Measurements from ENCODE around the gene NELL2. TPM values are rescaled to one million over a fixed set of nuclear protein-coding genes. Genes with fewer than 3 reads are reported as not detected.

Gene NELL2
- total RNA-seq, 1 donor from 2014 or later: 10.2 TPM

GRCh38 chr12:44611538-44611937, 264.6 kb downstream of the NELL2 start:
- DNase-seq (ENCODE audit: low spot score): no peak
- Mint-ChIP-seq H3K9me3 (no peaks in the 10 kb centered on the region), H3K4me3 (ENCODE audit: low read depth) (no peak overlapping the region), H3K36me3 (ENCODE audit: low read depth) (no peaks in the 10 kb centered on the region), H3K4me1 (ENCODE audit: low read depth) (no peaks in the 10 kb centered on the region), H3K27ac (no peak overlapping the region), H3K27me3 (ENCODE audit: low read depth) (no peaks in the 10 kb centered on the region)
- intact Hi-C loops (cut with micrococcal nuclease): no loop called here

- no peaks in the 10 kb centered on the region for H3K4me1 Mint-ChIP-seq (ENCODE audit: low read depth)
- H3K9me3 Mint-ChIP-seq: no peaks in the 10 kb centered on the region
- H3K27me3 Mint-ChIP-seq (ENCODE audit: low read depth): no peaks in the 10 kb centered on the region
- no peak overlapping the region for H3K27ac Mint-ChIP-seq
- no peak overlapping the region for H3K4me3 Mint-ChIP-seq (ENCODE audit: low read depth)
- no peaks in the 10 kb centered on the region for H3K36me3 Mint-ChIP-seq (ENCODE audit: low read depth)
- intact Hi-C loops (cut with micrococcal nuclease): no loop called here
- no peak for DNase-seq (ENCODE audit: low spot score)
Observed at GRCh38 chr12:44603701-44604100, 272.4 kb downstream of the NELL2 start.

- Mint-ChIP-seq H3K27ac (no peak overlapping the region), H3K4me3 (ENCODE audit: low read depth) (no peak overlapping the region), H3K4me1 (ENCODE audit: low read depth) (peaks cover 3% of the 10 kb centered on the region), H3K9me3 (no peaks in the 10 kb centered on the region), H3K27me3 (ENCODE audit: low read depth) (no peaks in the 10 kb centered on the region), H3K36me3 (ENCODE audit: low read depth) (no peaks in the 10 kb centered on the region)
- DNase-seq (ENCODE audit: low spot score): no peak
- intact Hi-C loops (cut with micrococcal nuclease): no loop called here
Observed at GRCh38 chr12:44592626-44593025, 283.5 kb downstream of the NELL2 start.

- Mint-ChIP-seq H3K27me3 (ENCODE audit: low read depth) (no peaks in the 10 kb centered on the region), H3K9me3 (no peaks in the 10 kb centered on the region), H3K4me1 (ENCODE audit: low read depth) (peaks cover 3% of the 10 kb centered on the region), H3K4me3 (ENCODE audit: low read depth) (no peak overlapping the region), H3K27ac (no peak overlapping the region), H3K36me3 (ENCODE audit: low read depth) (no peaks in the 10 kb centered on the region)
- intact Hi-C loops (cut with micrococcal nuclease): no loop called here
- no peak for DNase-seq (ENCODE audit: low spot score)
Observed at GRCh38 chr12:44589697-44590096, 286.4 kb downstream of the NELL2 start.

- H3K27me3 Mint-ChIP-seq (ENCODE audit: low read depth): no peaks in the 10 kb centered on the region
- H3K4me3 Mint-ChIP-seq (ENCODE audit: low read depth): no peak overlapping the region
- no peaks in the 10 kb centered on the region for H3K9me3 Mint-ChIP-seq
- H3K4me1 Mint-ChIP-seq (ENCODE audit: low read depth): peaks cover 3% of the 10 kb centered on the region
- intact Hi-C loops (cut with micrococcal nuclease): no loop called here
- no peak overlapping the region for H3K27ac Mint-ChIP-seq
- DNase-seq (ENCODE audit: low spot score): no peak
- H3K36me3 Mint-ChIP-seq (ENCODE audit: low read depth): no peaks in the 10 kb centered on the region
Observed at GRCh38 chr12:44588651-44589050, 287.5 kb downstream of the NELL2 start.

- Mint-ChIP-seq H3K27me3 (ENCODE audit: low read depth) (no peaks in the 10 kb centered on the region), H3K36me3 (ENCODE audit: low read depth) (no peaks in the 10 kb centered on the region), H3K4me1 (ENCODE audit: low read depth) (peaks cover under 1% of the 10 kb centered on the region), H3K4me3 (ENCODE audit: low read depth) (no peak overlapping the region), H3K27ac (no peak overlapping the region), H3K9me3 (no peaks in the 10 kb centered on the region)
- DNase-seq (ENCODE audit: low spot score): no peak
- intact Hi-C loops (cut with micrococcal nuclease): no loop called here
Observed at GRCh38 chr12:44584625-44585024, 291.5 kb downstream of the NELL2 start.

GRCh38 chr12:44582521-44582920, 293.6 kb downstream of the NELL2 start:
- DNase-seq (ENCODE audit: low spot score): no peak
- Mint-ChIP-seq H3K36me3 (ENCODE audit: low read depth) (no peaks in the 10 kb centered on the region), H3K4me1 (ENCODE audit: low read depth) (no peaks in the 10 kb centered on the region), H3K27me3 (ENCODE audit: low read depth) (no peaks in the 10 kb centered on the region), H3K4me3 (ENCODE audit: low read depth) (no peak overlapping the region), H3K9me3 (peaks cover 5% of the 10 kb centered on the region), H3K27ac (no peak overlapping the region)
- intact Hi-C loops (cut with micrococcal nuclease): no loop called here

GRCh38 chr12:44581642-44582242, 294.4 kb downstream of the NELL2 start:
- DNase-seq (ENCODE audit: low spot score): no peak
- no peaks in the 10 kb centered on the region for H3K4me1 Mint-ChIP-seq (ENCODE audit: low read depth)
- no peak overlapping the region for H3K27ac Mint-ChIP-seq
- no peak overlapping the region for H3K4me3 Mint-ChIP-seq (ENCODE audit: low read depth)
- intact Hi-C loops (cut with micrococcal nuclease): no loop called here
- H3K9me3 Mint-ChIP-seq: peaks cover 5% of the 10 kb centered on the region
- H3K36me3 Mint-ChIP-seq (ENCODE audit: low read depth): no peaks in the 10 kb centered on the region
- H3K27me3 Mint-ChIP-seq (ENCODE audit: low read depth): no peaks in the 10 kb centered on the region

- H3K9me3 Mint-ChIP-seq: peaks cover 5% of the 10 kb centered on the region
- intact Hi-C loops (cut with micrococcal nuclease): no loop called here
- no peaks in the 10 kb centered on the region for H3K36me3 Mint-ChIP-seq (ENCODE audit: low read depth)
- H3K4me3 Mint-ChIP-seq (ENCODE audit: low read depth): no peak overlapping the region
- no peak overlapping the region for H3K27ac Mint-ChIP-seq
- no peak for DNase-seq (ENCODE audit: low spot score)
- H3K27me3 Mint-ChIP-seq (ENCODE audit: low read depth): no peaks in the 10 kb centered on the region
- H3K4me1 Mint-ChIP-seq (ENCODE audit: low read depth): no peaks in the 10 kb centered on the region
Observed at GRCh38 chr12:44574586-44574985, 301.5 kb downstream of the NELL2 start.

- peaks cover 5% of the 10 kb centered on the region for H3K9me3 Mint-ChIP-seq
- H3K27me3 Mint-ChIP-seq (ENCODE audit: low read depth): no peaks in the 10 kb centered on the region
- no peaks in the 10 kb centered on the region for H3K36me3 Mint-ChIP-seq (ENCODE audit: low read depth)
- DNase-seq (ENCODE audit: low spot score): no peak
- no peak overlapping the region for H3K4me3 Mint-ChIP-seq (ENCODE audit: low read depth)
- intact Hi-C loops (cut with micrococcal nuclease): no loop called here
- no peaks in the 10 kb centered on the region for H3K4me1 Mint-ChIP-seq (ENCODE audit: low read depth)
- no peak overlapping the region for H3K27ac Mint-ChIP-seq
Observed at GRCh38 chr12:44573723-44574122, 302.4 kb downstream of the NELL2 start.

GRCh38 chr12:44571006-44571550, 305.0 kb downstream of the NELL2 start:
- Mint-ChIP-seq H3K9me3 (no peaks in the 10 kb centered on the region), H3K36me3 (ENCODE audit: low read depth) (no peaks in the 10 kb centered on the region), H3K27ac (no peak overlapping the region), H3K4me1 (ENCODE audit: low read depth) (no peaks in the 10 kb centered on the region), H3K4me3 (ENCODE audit: low read depth) (no peak overlapping the region), H3K27me3 (ENCODE audit: low read depth) (no peaks in the 10 kb centered on the region)
- intact Hi-C loops (cut with micrococcal nuclease): no loop called here
- DNase-seq (ENCODE audit: low spot score): no peak

GRCh38 chr12:44570036-44570583, 306.0 kb downstream of the NELL2 start:
- H3K36me3 Mint-ChIP-seq (ENCODE audit: low read depth): no peaks in the 10 kb centered on the region
- DNase-seq (ENCODE audit: low spot score): no peak
- H3K4me1 Mint-ChIP-seq (ENCODE audit: low read depth): no peaks in the 10 kb centered on the region
- H3K4me3 Mint-ChIP-seq (ENCODE audit: low read depth): no peak overlapping the region
- intact Hi-C loops (cut with micrococcal nuclease): no loop called here
- H3K27me3 Mint-ChIP-seq (ENCODE audit: low read depth): no peaks in the 10 kb centered on the region
- no peak overlapping the region for H3K27ac Mint-ChIP-seq
- H3K9me3 Mint-ChIP-seq: no peaks in the 10 kb centered on the region

GRCh38 chr12:44565163-44565562, 311.0 kb downstream of the NELL2 start:
- Mint-ChIP-seq H3K4me1 (ENCODE audit: low read depth) (no peaks in the 10 kb centered on the region), H3K27me3 (ENCODE audit: low read depth) (no peaks in the 10 kb centered on the region), H3K27ac (no peak overlapping the region), H3K9me3 (no peaks in the 10 kb centered on the region), H3K4me3 (ENCODE audit: low read depth) (no peak overlapping the region), H3K36me3 (ENCODE audit: low read depth) (no peaks in the 10 kb centered on the region)
- DNase-seq (ENCODE audit: low spot score): no peak
- intact Hi-C loops (cut with micrococcal nuclease): no loop called here

All from activated T-helper 2 cell treated with anti-CD3 and anti-CD28 coated beads, Interferon-gamma antibody, Interleukin-2, Interleukin-4, amounts not matched to agents 10 μg/mL and 5 μg/mL and 100 μg/mL, durations not matched to agents 14 hours and 24 hours and 36 hours (primary cell).